ENCODE measurements around the gene PSMD3. TPM values are rescaled to one million over a fixed set of nuclear protein-coding genes. Genes with fewer than 3 reads are reported as not detected.

PSMD3 gene
- total RNA-seq, 1 experiment from 2014 or later, result 174 TPM

DNA sequence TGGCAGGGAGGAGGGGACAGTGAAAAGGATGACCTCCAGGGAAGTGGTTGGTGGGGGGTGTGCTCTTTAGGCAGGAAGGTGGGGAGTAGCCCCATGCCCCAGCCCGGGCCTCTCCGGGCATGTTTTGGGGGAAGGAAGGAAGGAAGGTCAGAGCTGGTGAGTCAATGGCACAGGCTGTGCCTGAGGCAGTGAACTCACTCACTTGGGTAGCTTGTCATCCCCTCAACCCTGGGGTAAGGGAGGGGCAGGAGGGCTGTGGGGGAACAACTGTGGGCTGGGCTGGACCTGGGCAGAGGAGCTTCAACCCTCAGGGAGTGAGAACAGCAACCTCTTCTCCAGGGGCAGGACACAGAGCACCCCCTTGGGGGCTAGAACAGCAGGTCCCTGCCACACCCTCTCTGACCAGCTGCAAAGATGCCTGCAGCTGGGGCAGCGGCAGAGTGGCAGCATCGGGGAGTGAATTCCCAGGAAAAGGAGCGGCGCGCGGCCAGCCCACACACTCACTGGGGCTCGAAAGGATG, 40.9 kb downstream of the PSMD3 start:
- Histone ChIP-seq H3K56ac (ENCODE audit: insufficient read length, low read depth, low read length) (no peak overlapping the region), H3T11ph (ENCODE audit: low read length) (no peak overlapping the region), H3K4ac (ENCODE audit: low read depth, low read length) (no peak overlapping the region), H3K79me1 (ENCODE audit: insufficient read depth, low read depth, low read length, poor library complexity, severe bottlenecking) (no peaks in the 10 kb centered on the region), H3K23me2 (ENCODE audit: insufficient read length, low read depth, low read length, poor library complexity, severe bottlenecking) (no peaks in the 10 kb centered on the region), H3K9me3 (ENCODE audit: control insufficient read depth, low read depth, low read length) (no peaks in the 10 kb centered on the region), H3K14ac (ENCODE audit: insufficient read depth, low read length) (no peak overlapping the region), H3K27me3 (ENCODE audit: insufficient read depth, low read length) (no peaks in the 10 kb centered on the region), H3K27ac (ENCODE audit: insufficient read length, low read depth, low read length) (no peak overlapping the region), H2BK5ac (ENCODE audit: insufficient read length, low read length) (no peak overlapping the region), H4K91ac (ENCODE audit: insufficient read length, low read depth, low read length) (no peak overlapping the region), H2AK5ac (ENCODE audit: insufficient read length, low read length) (no peak overlapping the region), H3K79me2 (ENCODE audit: insufficient read depth, low read length) (no peaks in the 10 kb centered on the region), H4K8ac (replicated peaks; ENCODE audit: insufficient read length, low read depth, low read length) (no peak overlapping the region), H4K5ac (ENCODE audit: insufficient read length, low read depth, low read length) (no peak overlapping the region), H3K9ac (ENCODE audit: extremely low read depth, insufficient read length, low read length) (no peak overlapping the region), H4K20me1 (ENCODE audit: control insufficient read depth, insufficient read depth, insufficient read length) (no peaks in the 10 kb centered on the region), H3K4me1 (ENCODE audit: insufficient read depth, low read length) (peaks cover 4% of the 10 kb centered on the region; the same call in 1 of the 2 replicates), H3K18ac (ENCODE audit: insufficient read length, low read depth, low read length) (no peak overlapping the region), H2AFZ (ENCODE audit: low read length) (no peak overlapping the region), H2BK12ac (ENCODE audit: insufficient read length, low read depth, low read length) (no peak overlapping the region), H2BK20ac (ENCODE audit: low read depth, low read length, poor library complexity, severe bottlenecking) (no peak overlapping the region), H2BK120ac (ENCODE audit: low read depth, low read length, poor library complexity, severe bottlenecking) (no peak overlapping the region), H3K4me2 (ENCODE audit: insufficient read depth, insufficient read length, low read length) (no peak overlapping the region), H2BK15ac (ENCODE audit: low read depth, low read length) (no peak overlapping the region), H3K23ac (ENCODE audit: insufficient read length, low read depth, low read length) (no peak overlapping the region)
- TF ChIP-seq, protein P1, sequence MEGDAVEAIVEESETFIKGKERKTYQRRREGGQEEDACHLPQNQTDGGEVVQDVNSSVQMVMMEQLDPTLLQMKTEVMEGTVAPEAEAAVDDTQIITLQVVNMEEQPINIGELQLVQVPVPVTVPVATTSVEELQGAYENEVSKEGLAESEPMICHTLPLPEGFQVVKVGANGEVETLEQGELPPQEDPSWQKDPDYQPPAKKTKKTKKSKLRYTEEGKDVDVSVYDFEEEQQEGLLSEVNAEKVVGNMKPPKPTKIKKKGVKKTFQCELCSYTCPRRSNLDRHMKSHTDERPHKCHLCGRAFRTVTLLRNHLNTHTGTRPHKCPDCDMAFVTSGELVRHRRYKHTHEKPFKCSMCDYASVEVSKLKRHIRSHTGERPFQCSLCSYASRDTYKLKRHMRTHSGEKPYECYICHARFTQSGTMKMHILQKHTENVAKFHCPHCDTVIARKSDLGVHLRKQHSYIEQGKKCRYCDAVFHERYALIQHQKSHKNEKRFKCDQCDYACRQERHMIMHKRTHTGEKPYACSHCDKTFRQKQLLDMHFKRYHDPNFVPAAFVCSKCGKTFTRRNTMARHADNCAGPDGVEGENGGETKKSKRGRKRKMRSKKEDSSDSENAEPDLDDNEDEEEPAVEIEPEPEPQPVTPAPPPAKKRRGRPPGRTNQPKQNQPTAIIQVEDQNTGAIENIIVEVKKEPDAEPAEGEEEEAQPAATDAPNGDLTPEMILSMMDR (conservative IDR thresholded peaks at IDR 0.05), result no peak
- H3K9me3 Mint-ChIP-seq, result no peaks in the 10 kb centered on the region; a peak in 1 of 5 replicates
- H3K36me3 Mint-ChIP-seq (ENCODE audit: insufficient read depth in 1 of 3, low read depth in 3 of 3), result peaks cover 25 to 59% (median 59%) of the 10 kb centered on the region in 3 experiments; a peak in 6 of 7 replicates
- WGBS (ENCODE audit: extremely low coverage, insufficient read length, low lambda C conversion rate), result no CpG with 5 or more reads among the region's 9 CpGs
- H3K4me3 Mint-ChIP-seq, result no peak overlapping the region
- no peaks in the 10 kb centered on the region for H3K27me3 Mint-ChIP-seq (ENCODE audit: low read depth)
- peak overlapping the region in 2 of 3 experiments; percentile 53 to 86; a peak in 4 of 7 replicates for H3K27ac Mint-ChIP-seq
- peaks cover 16 to 35% of the 10 kb centered on the region in 2 experiments for H3K4me1 Mint-ChIP-seq
- DNase-seq, result no peak
